DOHH2 (cell line): Measurements from ENCODE around the gene UBTD2.

Experiments used
- H3F3A ChIP-seq: fragments of 200-600 bp; sonication (generic), shearing (Covaris generic); 2 replicates; pipeline ENCODE4 v1.6.0; 2016; ENCODE audit warnings: antibody characterized with exemption, mild to moderate bottlenecking; ENCODE audit not compliant: control insufficient read depth, insufficient read depth
- H3K27ac ChIP-seq: fragments of 200-600 bp; sonication (generic); 2 replicates; pipeline ENCODE4 v1.5.1; 2014; ENCODE audit warnings: low read depth, mild to moderate bottlenecking, low read length, moderate library complexity
- H3K27me3 ChIP-seq: fragments of 200-600 bp; sonication (generic); 2 replicates; pipeline ENCODE4 v1.6.1; 2014; ENCODE audit warnings: mild to moderate bottlenecking, low read length, mixed read lengths; ENCODE audit not compliant: control insufficient read depth
- H3K36me3 ChIP-seq: fragments of 200-600 bp; sonication (generic); 2 replicates; pipeline ENCODE4 v1.6.1; 2014; ENCODE audit warnings: mild to moderate bottlenecking, low read length, moderate library complexity, mixed read lengths; ENCODE audit not compliant: control insufficient read depth
- H3K4me1 ChIP-seq: fragments of 200-600 bp; sonication (generic); 2 replicates; pipeline ENCODE4 v1.6.1; 2014; ENCODE audit warnings: mild to moderate bottlenecking, low read length, mixed read lengths; ENCODE audit not compliant: control insufficient read depth
- H3K4me2 ChIP-seq: fragments of 200-600 bp; sonication (generic); 2 replicates; pipeline ENCODE4 v1.6.0; 2014; ENCODE audit warnings: mild to moderate bottlenecking, low read length, moderate library complexity
- H3K4me3 ChIP-seq: fragments of 200-600 bp; sonication (generic); 2 replicates; pipeline ENCODE4 v1.5.1; 2014; ENCODE audit warnings: mild to moderate bottlenecking, low read length, mixed read lengths
- H3K79me2 ChIP-seq: fragments of 200-600 bp; sonication (generic); 2 replicates; pipeline ENCODE4 v1.6.1; 2014; ENCODE audit warnings: mild to moderate bottlenecking, low read length, mixed read lengths; ENCODE audit not compliant: control insufficient read depth
- H3K9me2 ChIP-seq: fragments of 200-600 bp; sonication (generic); replicated peaks from 2 replicates; pipeline ENCODE4 v1.6.1; 2014; ENCODE audit warnings: mild to moderate bottlenecking, low read length, mixed read lengths; ENCODE audit not compliant: control insufficient read depth
- H3K9me3 ChIP-seq: fragments of 200-600 bp; sonication (generic); 2 replicates; pipeline ENCODE4 v1.6.1; 2014; ENCODE audit warnings: antibody characterized with exemption, low read length, mixed read lengths; ENCODE audit not compliant: control insufficient read depth, insufficient read depth
- H4K20me1 ChIP-seq: fragments of 200-600 bp; sonication (generic); 2 replicates; pipeline ENCODE4 v1.6.0; 2014; ENCODE audit warnings: low read depth, mild to moderate bottlenecking, antibody characterized with exemption, low read length, moderate library complexity; ENCODE audit not compliant: control insufficient read depth, insufficient read depth
- EZH2phosphoT487 ChIP-seq: fragments of 200-600 bp; sonication (generic); IDR thresholded peaks from 2 replicates; pipeline ENCODE4 v1.6.1; 2017; ENCODE audit warnings: borderline replicate concordance, mild to moderate bottlenecking, antibody characterized with exemption, low read length, moderate library complexity, mixed read lengths
- TF ChIP-seq, protein P1 (sequence below): fragments of 200-600 bp; sonication (generic); IDR thresholded peaks from one replicate; pipeline ENCODE4 v1.5.1; 2014; ENCODE audit warnings: antibody characterized with exemption, mild to moderate bottlenecking, low read depth, low read length; ENCODE audit not compliant: poor library complexity, severe bottlenecking

Gene UBTD2

GRCh38 chr5:172303572-172304335 is 20.2 kb upstream of the UBTD2 start:
- Histone ChIP-seq H3K79me2 (no peaks in the 10 kb centered on the region), H3F3A (no peaks in the 10 kb centered on the region), H3K4me1 (no peaks in the 10 kb centered on the region), H3K4me3 (no peak overlapping the region), H3K4me2 (no peak overlapping the region), H3K27me3 (peaks cover 2% of the 10 kb centered on the region; the same call in 1 of the 2 replicates), H3K9me3 (0 out of 2 replicates have a peak, but pooled peaks cover 2% of the 10 kb centered on the region), H3K36me3 (no peaks in the 10 kb centered on the region), H4K20me1 (no peaks in the 10 kb centered on the region), H3K9me2 (no peaks in the 10 kb centered on the region), H3K27ac (no peak overlapping the region)
- no peak for TF ChIP-seq EZH2phosphoT487
- TF ChIP-seq, protein P1, sequence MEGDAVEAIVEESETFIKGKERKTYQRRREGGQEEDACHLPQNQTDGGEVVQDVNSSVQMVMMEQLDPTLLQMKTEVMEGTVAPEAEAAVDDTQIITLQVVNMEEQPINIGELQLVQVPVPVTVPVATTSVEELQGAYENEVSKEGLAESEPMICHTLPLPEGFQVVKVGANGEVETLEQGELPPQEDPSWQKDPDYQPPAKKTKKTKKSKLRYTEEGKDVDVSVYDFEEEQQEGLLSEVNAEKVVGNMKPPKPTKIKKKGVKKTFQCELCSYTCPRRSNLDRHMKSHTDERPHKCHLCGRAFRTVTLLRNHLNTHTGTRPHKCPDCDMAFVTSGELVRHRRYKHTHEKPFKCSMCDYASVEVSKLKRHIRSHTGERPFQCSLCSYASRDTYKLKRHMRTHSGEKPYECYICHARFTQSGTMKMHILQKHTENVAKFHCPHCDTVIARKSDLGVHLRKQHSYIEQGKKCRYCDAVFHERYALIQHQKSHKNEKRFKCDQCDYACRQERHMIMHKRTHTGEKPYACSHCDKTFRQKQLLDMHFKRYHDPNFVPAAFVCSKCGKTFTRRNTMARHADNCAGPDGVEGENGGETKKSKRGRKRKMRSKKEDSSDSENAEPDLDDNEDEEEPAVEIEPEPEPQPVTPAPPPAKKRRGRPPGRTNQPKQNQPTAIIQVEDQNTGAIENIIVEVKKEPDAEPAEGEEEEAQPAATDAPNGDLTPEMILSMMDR: no peak

- TF ChIP-seq EZH2phosphoT487: no peak
- TF ChIP-seq, protein P1: no peak
- H3K4me1 ChIP-seq: no peaks in the 10 kb centered on the region
- no peaks in the 10 kb centered on the region for H3F3A ChIP-seq
- no peak overlapping the region for H3K4me2 ChIP-seq
- H3K79me2 ChIP-seq: no peaks in the 10 kb centered on the region
- H3K36me3 ChIP-seq: no peaks in the 10 kb centered on the region
- H3K9me2 ChIP-seq: no peaks in the 10 kb centered on the region
- 0 out of 2 replicates have a peak, but pooled peaks cover 2% of the 10 kb centered on the region for H3K9me3 ChIP-seq
- H3K4me3 ChIP-seq: no peak overlapping the region
- no peaks in the 10 kb centered on the region for H3K27me3 ChIP-seq
- no peak overlapping the region for H3K27ac ChIP-seq
- no peaks in the 10 kb centered on the region for H4K20me1 ChIP-seq
Observed at GRCh38 chr5:172303162-172303561, 19.6 kb upstream of the UBTD2 start.

GRCh38 chr5:172302047-172302710 is 18.6 kb upstream of the UBTD2 start:
- Histone ChIP-seq H3K27me3 (no peaks in the 10 kb centered on the region), H3F3A (no peaks in the 10 kb centered on the region), H3K4me1 (no peaks in the 10 kb centered on the region), H3K9me2 (no peaks in the 10 kb centered on the region), H3K36me3 (no peaks in the 10 kb centered on the region), H4K20me1 (no peaks in the 10 kb centered on the region), H3K9me3 (0 out of 2 replicates have a peak, but pooled peaks cover 2% of the 10 kb centered on the region), H3K79me2 (no peaks in the 10 kb centered on the region), H3K27ac (no peak overlapping the region), H3K4me2 (no peak overlapping the region), H3K4me3 (no peak overlapping the region)
- no peak for TF ChIP-seq EZH2phosphoT487
- TF ChIP-seq, protein P1: no peak
